Endothelial cell of umbilical vein (primary cell): ENCODE data around the gene CMTR1. TPM values are rescaled to one million over a fixed set of nuclear protein-coding genes. Genes with fewer than 3 reads are reported as not detected.

ENCODE experiments used
- BruUV-seq: library from RNA; stranded (reverse); fragments of 400-500 nt; replicated peaks from 2 replicates; lab custom pipeline; 2021; lab: Mats Ljungman, UMichigan
- CTCF ChIA-PET: fragments of 300-600, 350-600 bp; sonication (Branson Sonifier 250); formaldehyde crosslinking; loops from one replicate; lab custom pipeline; 2021; ENCODE audit warnings: antibody characterized with exemption, inconsistent platforms; lab: Charles Lee
- POLR2A ChIA-PET: fragments of 300-600, 350-600 bp; sonication (Branson Sonifier 250); formaldehyde crosslinking; loops from one replicate; lab custom pipeline; 2021; ENCODE audit warnings: antibody characterized with exemption, inconsistent platforms; lab: Charles Lee
- DNase-seq: peaks from one replicate; pipeline ENCODE4 v3.0.0-alpha.2; 2011; ENCODE audit warnings: low read depth, low spot score
- FAIRE-seq: peaks from 2 replicates; lab custom pipeline; 2011; peaks lifted over from hg19 to GRCh38; lab: Jason Lieb, UNC
- H2AFZ ChIP-seq: 2 replicates; pipeline ENCODE4 v1.6.0; 2012; ENCODE audit warnings: low read depth, low read length, control low read depth, inconsistent platforms
- H3K27ac ChIP-seq: 2 replicates; pipeline ENCODE4 v1.5.1; 2011; ENCODE audit warnings: low read depth, mild to moderate bottlenecking, control low read depth, low read length, moderate library complexity; ENCODE audit not compliant: insufficient read depth
- H3K27me3 ChIP-seq, 2 experiments: 2 replicates each; pipeline versions ENCODE4 v1.6.0 to v1.6.1; 2011; ENCODE audit warnings: low read length in 2 of 2, mixed read lengths in 1 of 2; ENCODE audit not compliant: control insufficient read depth in 2 of 2, insufficient read depth in 2 of 2
- H3K36me3 ChIP-seq, 2 experiments: 2 replicates in 1 of 2; 3 replicates in 1 of 2; pipeline ENCODE4 v1.5.1; 2011; ENCODE audit warnings: low read length in 2 of 2, mild to moderate bottlenecking in 1 of 2, moderate library complexity in 1 of 2; ENCODE audit not compliant: control insufficient read depth in 2 of 2, insufficient read depth in 2 of 2; ENCODE audit errors: extremely low read depth in 1 of 2
- H3K4me1 ChIP-seq: 3 replicates; pipeline ENCODE4 v1.5.1; 2011; ENCODE audit warnings: mild to moderate bottlenecking, low read length; ENCODE audit not compliant: control insufficient read depth, insufficient read depth; ENCODE audit errors: extremely low read depth
- H3K4me2 ChIP-seq: 2 replicates; pipeline ENCODE4 v1.6.1; 2011; ENCODE audit warnings: low read length, control low read depth, mixed read lengths; ENCODE audit not compliant: insufficient read depth
- H3K4me3 ChIP-seq, 3 experiments: fragments of 200-600 bp in 1 of 3; sonication (generic), shearing (Covaris generic) in 1 of 3; replicated peaks in 1 of 3; 2 replicates each; pipeline ENCODE4 v1.5.1; 2011 to 2016; ENCODE audit warnings: control low read depth in 3 of 3, low read length in 3 of 3, mild to moderate bottlenecking in 2 of 3, inconsistent platforms in 1 of 3, low read depth in 1 of 3, moderate library complexity in 1 of 3; ENCODE audit not compliant: insufficient read depth in 1 of 3
- H3K79me2 ChIP-seq: 2 replicates; pipeline ENCODE4 v1.6.0; 2012; ENCODE audit warnings: low read length, inconsistent platforms; ENCODE audit not compliant: control insufficient read depth, insufficient read depth
- H3K9ac ChIP-seq: replicated peaks from 2 replicates; pipeline ENCODE3; 2011; ENCODE audit warnings: low read length, control low read depth; ENCODE audit not compliant: insufficient read depth; ENCODE audit errors: extremely low read depth
- H3K9me1 ChIP-seq: replicated peaks from 3 replicates; pipeline ENCODE4 v1.6.0; 2011; ENCODE audit warnings: mild to moderate bottlenecking, low read length; ENCODE audit not compliant: control insufficient read depth, insufficient read depth; ENCODE audit errors: extremely low read depth
- H3K9me3 ChIP-seq: replicated peaks from 2 replicates; pipeline ENCODE4 v1.5.1; 2012; ENCODE audit warnings: low read length, inconsistent platforms; ENCODE audit not compliant: control insufficient read depth, insufficient read depth
- H4K20me1 ChIP-seq: replicated peaks from 2 replicates; pipeline ENCODE3; 2011; ENCODE audit warnings: mild to moderate bottlenecking, low read length; ENCODE audit not compliant: control insufficient read depth, insufficient read depth; ENCODE audit errors: extremely low read depth
- CTCF ChIP-seq, 2 donors: IDR thresholded peaks; 1 replicate in 1 of 2; 2 replicates in 1 of 2; pipeline ENCODE4 v1.5.1; 2011; ENCODE audit warnings: low read length in 2 of 2, mild to moderate bottlenecking in 2 of 2, moderate library complexity in 2 of 2, control low read depth in 1 of 2, inconsistent platforms in 1 of 2, low read depth in 1 of 2; ENCODE audit not compliant: insufficient read depth in 1 of 2; ENCODE audit errors: extremely low read depth in 1 of 2
- EZH2 ChIP-seq: IDR thresholded peaks from 2 replicates; pipeline ENCODE4 v1.6.1; 2012; ENCODE audit warnings: borderline replicate concordance, low read depth, mild to moderate bottlenecking, moderate library complexity, low read length, inconsistent platforms; ENCODE audit not compliant: severe bottlenecking
- FOS ChIP-seq: IDR thresholded peaks from 2 replicates; pipeline ENCODE4 v1.6.1; 2011; ENCODE audit warnings: mild to moderate bottlenecking, low read length, moderate library complexity, borderline replicate concordance; ENCODE audit not compliant: insufficient read depth
- GATA2 ChIP-seq: IDR thresholded peaks from 2 replicates; pipeline ENCODE4 v1.7.0; 2011; ENCODE audit warnings: low read depth, mild to moderate bottlenecking, moderate library complexity, mixed read lengths, low read length; ENCODE audit not compliant: insufficient read length, insufficient read depth
- JUN ChIP-seq: IDR thresholded peaks from 2 replicates; pipeline ENCODE4 v1.6.1; 2011; ENCODE audit warnings: borderline replicate concordance, low read depth; ENCODE audit not compliant: insufficient read length, insufficient read depth
- MAX ChIP-seq: IDR thresholded peaks from 2 replicates; pipeline ENCODE4 v1.6.1; 2011; ENCODE audit not compliant: insufficient read depth, insufficient read length
- MYC ChIP-seq: IDR thresholded peaks from one replicate; pipeline ENCODE4 v1.6.1; 2011; ENCODE audit warnings: mild to moderate bottlenecking, low read depth, low read length
- POLR2A ChIP-seq: IDR thresholded peaks from 2 replicates; pipeline ENCODE4 v1.6.1; 2012; ENCODE audit warnings: low read depth, mild to moderate bottlenecking, control low read depth, low read length
- POLR2AphosphoS5 ChIP-seq: IDR thresholded peaks from 2 replicates; pipeline ENCODE4 v1.6.1; 2012; ENCODE audit warnings: low read depth, mild to moderate bottlenecking, control low read depth, low read length, moderate library complexity; ENCODE audit not compliant: insufficient read depth
- dilution Hi-C: fragments of 300-500 bp; cut with MboI; formaldehyde crosslinking; loops from one replicate; pipeline ENCODE4 v1.15.0; 2019; ENCODE audit warnings: low sequenced_read_pairs; ENCODE audit not compliant: extremely low pct_ligation_motif_present
- intact Hi-C: fragments of 100-400 bp; cut with micrococcal nuclease; formaldehyde crosslinking; loops from one replicate; pipeline ENCODE4 v1.10.0; 2022
- polyA plus RNA-seq, 4 experiments: library from polyadenylated mRNA; depleted of rRNA in 3 of 4; stranded (reverse) in 3 of 4; unstranded in 1 of 4; fragments of >200 nt; gene quantifications; 2 replicates each; pipeline versions ENCODE4 v1.2.1 to v1.2.3, GENCODE V29; 2011 to 2012; ENCODE audit warnings: missing spikeins in 1 of 4
- total RNA-seq: library from RNA; stranded (reverse); gene quantifications from 2 replicates; pipeline ENCODE4 v1.2.3, GENCODE V29; 2021

CMTR1 gene
- total and polyA plus RNA-seq, 2 donors (not counting 3 experiments of a cell fraction or from before 2014, with no cell fraction given) = 19.5 to 38.0 TPM

- Histone ChIP-seq H3K36me3 (peaks cover 0 to 2% of the 10 kb centered on the region in 2 experiments), H3K4me1 (no peaks in the 10 kb centered on the region), H3K9ac (no peak overlapping the region), H3K27me3 (no peaks in the 10 kb centered on the region), H4K20me1 (no peaks in the 10 kb centered on the region), H3K79me2 (no peaks in the 10 kb centered on the region), H3K9me3 (no peaks in the 10 kb centered on the region), H3K4me3 (no peak overlapping the region), H3K27ac (no peak overlapping the region), H2AFZ (no peak overlapping the region), H3K4me2 (no peak overlapping the region), H3K9me1 (no peaks in the 10 kb centered on the region)
- no TSS peak for BruUV-seq
- no peak for FAIRE-seq
- no peak for TF ChIP-seq EZH2
- TF ChIP-seq JUN = no peak
- no peak for TF ChIP-seq FOS
- no peak for TF ChIP-seq MAX
- no peak for TF ChIP-seq MYC
- TF ChIP-seq POLR2A = no peak
- TF ChIP-seq GATA2 = no peak
- TF ChIP-seq POLR2AphosphoS5 = no peak
- TF ChIP-seq CTCF (IDR thresholded peaks at IDR 0.05; ENCODE audit: extremely low read depth in 1 of 2, insufficient read depth in 1 of 2, low read depth in 1 of 2, low read length in 2 of 2) = no peak
- ChIA-PET CTCF (interaction anchor here (4.6 kb wide), 1 partner anchor 75 kb away, joined by 18 read pairs; no protein-coding TSS in a partner anchor), POLR2A (no interaction called here)
- DNase-seq = no peak
- dilution Hi-C loops (no loop called here), intact Hi-C loops (no loop called here)
These were observed 56.8 kb downstream of the CMTR1 start for GRCh38 chr6:37489697-37490336.
